GM19397 (cell line): ENCODE measurements around the gene SIRT1.
"Not testable (repeated sequence)": the region's sequence is repeated elsewhere in the genome, so short reads cannot be mapped to it uniquely, and the experiment has no call there.

ENCODE experiments used
- ATAC-seq: cut with Tn5 transposase; IDR thresholded peaks from one replicate; pipeline ENCODE4 v1.9.1; 2021; ENCODE audit warnings: mild to moderate bottlenecking, moderate library complexity; ENCODE audit not compliant: unreplicated experiment

The SIRT1 gene

GRCh38 chr10:67875340-67876238, 8.9 kb upstream of the SIRT1 start:
- no peak for ATAC-seq

- not testable (repeated sequence) for ATAC-seq
These were observed 7.0 kb upstream of the SIRT1 start for GRCh38 chr10:67877421-67877820.

DNA sequence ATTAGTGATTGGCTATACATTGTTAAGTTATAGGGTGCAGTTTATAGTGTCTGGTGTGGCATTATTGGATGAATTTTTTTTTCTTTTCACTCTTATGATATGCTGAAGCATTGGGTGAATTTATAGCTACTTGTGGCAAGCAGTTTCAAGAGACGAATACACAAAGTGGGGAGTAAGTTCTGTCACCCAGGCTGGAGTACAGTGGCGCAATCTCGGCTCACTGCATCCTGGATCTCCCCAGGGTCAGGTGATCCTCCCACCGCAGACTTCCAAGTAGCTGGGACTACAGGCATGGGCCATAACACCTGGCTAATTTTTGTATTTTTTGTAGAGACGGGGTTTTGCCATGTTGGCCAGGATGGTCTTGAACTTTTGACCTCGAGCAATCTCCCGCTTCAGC, 6.3 kb upstream of the SIRT1 start:
- no peak for ATAC-seq

GRCh38 chr10:67883710-67884312, 645 bp upstream of the SIRT1 start:
- no peak for ATAC-seq

DNA sequence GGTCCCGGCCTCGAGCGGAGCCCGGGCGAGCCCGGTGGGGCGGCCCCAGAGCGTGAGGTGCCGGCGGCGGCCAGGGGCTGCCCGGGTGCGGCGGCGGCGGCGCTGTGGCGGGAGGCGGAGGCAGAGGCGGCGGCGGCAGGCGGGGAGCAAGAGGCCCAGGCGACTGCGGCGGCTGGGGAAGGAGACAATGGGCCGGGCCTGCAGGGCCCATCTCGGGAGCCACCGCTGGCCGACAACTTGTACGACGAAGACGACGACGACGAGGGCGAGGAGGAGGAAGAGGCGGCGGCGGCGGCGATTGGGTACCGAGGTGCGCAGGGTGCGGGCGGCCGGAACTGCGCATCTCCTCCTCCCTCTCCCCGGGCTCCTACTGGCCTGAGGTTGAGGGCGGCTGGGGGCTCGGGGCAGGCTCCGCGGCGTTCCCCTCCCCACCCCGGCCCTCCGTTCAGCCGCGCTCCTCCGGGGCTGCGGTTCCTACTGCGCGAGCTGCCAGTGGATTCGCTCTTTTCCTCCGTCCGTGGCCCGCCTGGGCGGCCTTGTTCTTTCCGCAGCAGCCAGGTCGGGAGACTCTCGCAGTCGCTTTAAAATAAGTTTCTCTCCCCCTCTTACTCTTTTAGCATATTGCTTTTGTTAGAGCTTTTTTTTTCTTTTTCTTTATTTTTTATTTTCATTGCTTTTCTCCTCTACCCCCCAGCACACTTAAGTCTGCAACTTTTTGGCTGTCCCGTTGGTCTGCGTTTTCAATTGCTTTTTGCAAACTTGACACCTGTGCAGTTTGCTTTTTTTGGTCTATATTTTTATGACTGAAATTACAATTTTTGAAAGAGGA, 600 bp downstream of the SIRT1 start:
- ATAC-seq = peak; percentile 59

DNA sequence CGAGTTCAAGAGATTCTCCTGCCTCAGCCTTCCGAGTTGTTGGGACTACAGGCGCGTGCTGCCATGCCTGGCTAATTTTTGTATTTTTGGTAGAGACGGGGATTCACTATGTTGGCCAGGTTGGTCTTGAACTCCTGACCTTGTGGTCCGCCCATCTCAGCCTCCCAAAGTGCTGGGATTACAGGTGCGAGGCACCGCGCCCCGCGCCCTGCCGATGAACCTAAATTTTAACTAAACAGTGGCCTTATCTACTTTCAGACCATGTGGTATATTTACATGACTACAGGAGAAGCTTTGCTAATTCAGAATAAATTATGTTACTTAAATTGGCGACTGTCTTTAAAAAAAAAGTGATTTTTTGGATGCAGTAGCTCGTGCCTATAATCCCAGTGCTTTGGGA, 9.2 kb downstream of the SIRT1 start:
- ATAC-seq = no peak

DNA sequence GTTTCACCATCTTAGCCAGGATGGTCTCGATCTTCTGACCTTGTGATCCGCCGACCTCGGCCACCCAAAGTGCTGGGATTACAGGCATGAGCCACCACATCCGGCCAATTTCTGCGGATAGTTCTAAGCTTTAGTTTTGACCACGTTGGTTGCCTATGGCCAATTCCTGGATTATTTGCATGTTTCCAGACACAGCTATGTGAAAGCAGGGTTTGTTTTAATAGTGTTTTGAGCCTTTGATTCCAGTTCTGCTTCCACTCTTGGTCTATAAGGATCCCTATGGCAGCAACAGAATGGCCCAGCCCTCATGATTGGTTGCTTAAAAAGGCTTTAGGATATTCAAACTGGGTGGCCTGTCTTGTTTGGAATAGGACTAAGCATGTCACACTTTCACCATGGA, 19.1 kb downstream of the SIRT1 start:
- no peak for ATAC-seq

DNA sequence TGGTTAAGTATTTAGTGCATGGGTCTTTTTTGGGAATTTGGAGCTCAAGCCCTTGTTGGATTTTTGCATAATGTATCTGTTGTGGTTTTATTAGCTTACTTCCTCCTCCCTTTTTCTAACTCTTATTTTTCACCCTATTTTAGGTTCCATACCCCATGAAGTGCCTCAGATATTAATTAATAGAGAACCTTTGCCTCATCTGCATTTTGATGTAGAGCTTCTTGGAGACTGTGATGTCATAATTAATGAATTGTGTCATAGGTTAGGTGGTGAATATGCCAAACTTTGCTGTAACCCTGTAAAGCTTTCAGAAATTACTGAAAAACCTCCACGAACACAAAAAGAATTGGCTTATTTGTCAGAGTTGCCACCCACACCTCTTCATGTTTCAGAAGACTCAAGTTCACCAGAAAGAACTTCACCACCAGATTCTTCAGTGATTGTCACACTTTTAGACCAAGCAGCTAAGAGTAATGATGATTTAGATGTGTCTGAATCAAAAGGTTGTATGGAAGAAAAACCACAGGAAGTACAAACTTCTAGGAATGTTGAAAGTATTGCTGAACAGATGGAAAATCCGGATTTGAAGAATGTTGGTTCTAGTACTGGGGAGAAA, 28.0 kb downstream of the SIRT1 start:
- ATAC-seq = no peak

GRCh38 chr10:67914777-67915340, 30.4 kb downstream of the SIRT1 start:
- no peak for ATAC-seq

- ATAC-seq = no peak
These were observed 32.7 kb downstream of the SIRT1 start for GRCh38 chr10:67917169-67917568.

GRCh38 chr10:67917679-67918078, 33.2 kb downstream of the SIRT1 start:
- ATAC-seq = no peak

GRCh38 chr10:67921065-67921464, 36.6 kb downstream of the SIRT1 start:
- no peak for ATAC-seq

GRCh38 chr10:67923551-67923950, 39.1 kb downstream of the SIRT1 start:
- no peak for ATAC-seq

- no peak for ATAC-seq
These were observed 39.7 kb downstream of the SIRT1 start for GRCh38 chr10:67924136-67924535.

DNA sequence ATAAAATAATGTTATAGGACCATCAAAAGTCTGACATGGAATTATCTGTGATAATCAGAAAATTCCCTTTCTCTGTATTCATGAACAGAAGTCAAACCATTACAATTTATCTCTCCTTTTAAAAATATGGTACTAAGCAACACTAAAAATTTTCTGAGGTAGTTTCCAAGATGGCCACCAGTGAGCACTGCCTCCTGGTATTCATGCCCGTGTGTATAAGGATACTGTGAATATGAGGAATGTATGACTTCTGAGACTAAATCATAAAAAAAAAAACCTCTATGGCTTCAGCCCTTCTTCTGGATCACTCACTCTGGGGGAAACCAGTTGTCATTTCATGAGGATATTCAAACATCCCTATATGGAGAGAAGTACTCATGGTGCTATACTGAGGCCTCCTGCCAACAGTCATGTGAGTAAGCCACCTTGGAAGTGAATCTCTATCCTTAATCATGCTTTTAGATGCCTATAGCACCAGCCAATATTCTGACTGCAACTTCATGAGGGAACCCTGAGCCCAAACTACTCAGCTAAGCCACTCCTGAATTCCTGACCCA, 41.1 kb downstream of the SIRT1 start:
- no peak for ATAC-seq

DNA sequence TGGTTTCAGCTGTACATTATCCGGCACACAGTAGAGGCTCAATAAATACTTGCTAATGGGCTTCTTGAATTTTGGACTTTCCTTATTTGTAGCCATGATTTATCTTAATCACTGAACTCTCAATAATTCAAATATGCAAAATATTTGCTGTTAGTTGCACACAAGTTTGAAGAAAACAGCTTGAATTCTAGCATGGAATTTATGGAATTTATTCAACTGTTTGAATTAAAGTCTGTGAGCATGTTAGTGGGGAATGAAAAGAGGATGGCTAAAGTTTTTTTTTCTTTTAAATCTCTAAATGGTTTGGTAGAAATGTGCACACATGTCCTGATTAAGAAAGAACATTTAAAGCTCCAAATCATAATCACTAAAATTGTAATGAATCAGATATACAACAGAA, 42.5 kb downstream of the SIRT1 start:
- no peak for ATAC-seq

DNA sequence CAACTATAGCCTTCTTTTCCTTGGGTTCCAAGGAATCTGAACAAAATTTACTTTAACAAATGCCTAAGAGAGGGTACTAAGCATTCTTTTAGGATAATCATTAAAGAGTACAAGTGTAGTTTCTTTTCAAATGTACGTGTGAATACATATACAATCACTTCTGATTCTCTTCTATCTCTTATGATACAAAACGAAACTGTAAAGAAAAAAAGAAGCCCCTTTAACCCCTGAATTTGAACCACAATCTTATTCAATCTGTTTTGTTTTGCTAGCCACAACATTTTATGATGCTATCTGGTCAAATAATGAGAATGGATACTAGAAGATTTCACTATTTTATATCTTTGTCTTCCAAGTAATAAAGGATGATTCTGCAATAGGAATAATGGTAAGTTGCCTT, 48.7 kb downstream of the SIRT1 start:
- ATAC-seq = no peak

GRCh38 chr10:67934336-67934735, 49.9 kb downstream of the SIRT1 start:
- ATAC-seq = no peak

DNA sequence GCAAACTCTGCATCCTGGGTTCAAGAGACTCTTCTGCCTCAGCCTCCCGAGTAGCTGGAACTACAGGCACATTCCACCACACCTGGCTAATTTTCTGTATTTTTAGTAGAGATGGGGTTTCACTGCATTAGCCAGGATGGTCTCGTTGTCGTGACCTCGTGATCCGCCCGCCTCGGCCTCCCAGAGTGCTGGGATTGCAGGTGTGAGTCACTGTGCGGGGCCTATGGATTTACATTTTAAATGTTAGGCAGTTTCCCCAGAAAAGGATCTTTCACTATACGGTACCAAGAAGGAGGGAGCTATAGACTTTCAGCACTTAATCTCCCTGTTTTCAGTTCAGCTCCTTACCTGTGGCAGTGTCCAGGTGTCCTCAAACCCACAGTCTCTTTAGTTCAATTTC, 50.8 kb downstream of the SIRT1 start:
- no peak for ATAC-seq

DNA sequence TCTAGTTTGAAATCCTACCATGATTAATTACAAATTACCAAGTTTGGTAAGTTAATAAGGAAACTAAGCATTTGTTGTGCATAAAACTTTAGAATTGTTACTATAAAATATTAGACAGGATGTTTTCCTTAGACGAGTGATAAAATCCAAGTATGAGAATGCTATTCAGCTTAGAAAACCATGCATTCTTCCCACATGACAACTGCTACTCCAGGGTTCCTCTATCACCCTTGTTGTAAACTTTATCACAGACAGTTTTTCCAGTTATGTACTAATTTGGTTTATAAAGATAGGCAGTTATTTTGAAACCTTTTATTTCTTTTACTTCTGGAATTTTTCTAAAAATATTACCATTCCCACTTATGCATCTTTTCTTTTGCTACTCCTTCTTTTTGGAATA, 52.0 kb downstream of the SIRT1 start:
- no peak for ATAC-seq

DNA sequence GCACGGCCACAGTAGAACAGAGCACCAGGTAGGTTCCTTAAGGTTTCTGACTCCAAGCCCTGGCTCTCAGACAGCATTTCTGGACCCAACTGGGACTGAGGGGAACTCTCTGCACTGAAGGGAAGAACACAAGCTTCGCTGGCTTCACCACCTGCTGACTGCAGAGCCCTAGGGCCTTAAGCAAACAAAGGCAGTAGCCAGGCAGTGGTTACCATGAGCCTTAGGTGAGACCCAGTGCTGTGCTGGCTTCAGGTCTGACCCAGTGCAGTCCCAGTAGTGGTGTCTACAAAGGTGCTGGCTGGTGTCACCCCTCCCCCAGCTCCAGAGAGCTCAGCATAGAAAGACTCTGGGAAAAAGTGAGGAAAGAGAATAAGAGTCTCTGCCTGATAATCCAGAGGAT, 59.5 kb downstream of the SIRT1 start:
- ATAC-seq = no peak
